CD4-positive, CD25-positive, alpha-beta regulatory T cell (primary cell): ENCODE measurements around the gene EVL. TPM values are rescaled to one million over a fixed set of nuclear protein-coding genes. Genes with fewer than 3 reads are reported as not detected.
A peak's percentile ranks its signal among the peaks of the same experiment; 100 is the strongest.
"Not testable (repeated sequence)": the region's sequence is repeated elsewhere in the genome, so short reads cannot be mapped to it uniquely, and the experiment has no call there.

Experiments
- ATAC-seq, 2 donors: fragments of 150-1000 bp; cut with Tn5 transposase; one replicate each; pipeline ENCODE4 v1.10.0; 2021; ENCODE audit warnings: low read depth in 2 of 2, moderate number of reproducible peaks in 2 of 2, moderate library complexity in 1 of 2
- DNase-seq, 3 donors: peaks; one replicate each; pipeline versions ENCODE4 v3.0.0 to v3.0.0-alpha.2; 2012 to 2022; ENCODE audit warnings: mixed read lengths in 1 of 3
- H3K27ac ChIP-seq: one replicate; pipeline ENCODE4 v1.7.0; 2013; ENCODE audit warnings: mild to moderate bottlenecking, low read length; ENCODE audit not compliant: insufficient read depth, poor library complexity, severe bottlenecking
- H3K27me3 ChIP-seq: one replicate; pipeline ENCODE4 v1.7.0; 2013; ENCODE audit warnings: low read length; ENCODE audit not compliant: control insufficient read depth, insufficient read depth
- H3K36me3 ChIP-seq: one replicate; pipeline ENCODE4 v1.7.0; 2013; ENCODE audit warnings: mild to moderate bottlenecking, low read length, moderate library complexity; ENCODE audit not compliant: control insufficient read depth, insufficient read depth
- H3K4me1 ChIP-seq: 2 replicates; pipeline ENCODE4 v1.7.0; 2013; ENCODE audit warnings: mild to moderate bottlenecking, low read length; ENCODE audit not compliant: insufficient read depth, control insufficient read depth, poor library complexity, severe bottlenecking
- H3K4me3 ChIP-seq: one replicate; pipeline ENCODE4 v1.7.0; 2013; ENCODE audit warnings: low read depth, mild to moderate bottlenecking, low read length, moderate library complexity
- H3K9me3 ChIP-seq, 2 experiments: 1 replicate in 1 of 2; 2 replicates in 1 of 2; pipeline ENCODE4 v1.7.0; 2013; ENCODE audit warnings: low read length in 2 of 2, mild to moderate bottlenecking in 1 of 2, moderate library complexity in 1 of 2; ENCODE audit not compliant: control insufficient read depth in 2 of 2
- H3K27ac Mint-ChIP-seq, 3 donors: one replicate each; pipeline ENCODE4 v1.8.0; 2020 to 2022; ENCODE audit warnings: mild to moderate bottlenecking in 3 of 3, mixed read lengths in 3 of 3, moderate library complexity in 2 of 3
- H3K27me3 Mint-ChIP-seq: one replicate; pipeline ENCODE4 v1.8.0; 2022; ENCODE audit warnings: mild to moderate bottlenecking, mixed read lengths
- H3K36me3 Mint-ChIP-seq: one replicate; pipeline ENCODE4 v1.8.0; 2020; ENCODE audit warnings: mixed read lengths
- H3K4me1 Mint-ChIP-seq, 4 donors: one replicate each; pipeline ENCODE4 v1.8.0; 2020 to 2022; ENCODE audit warnings: mixed read lengths in 4 of 4, mild to moderate bottlenecking in 1 of 4
- H3K4me3 Mint-ChIP-seq, 4 donors: one replicate each; pipeline ENCODE4 v1.8.0; 2020 to 2022; ENCODE audit warnings: mild to moderate bottlenecking in 4 of 4, mixed read lengths in 4 of 4, moderate library complexity in 3 of 4
- H3K9me3 Mint-ChIP-seq, 7 donors: one replicate each; pipeline ENCODE4 v1.8.0; 2020 to 2022; ENCODE audit warnings: mixed read lengths in 7 of 7, mild to moderate bottlenecking in 3 of 7, moderate library complexity in 2 of 7
- polyA plus RNA-seq, 4 donors: library from polyadenylated mRNA; unstranded; fragments of 300-500 nt; fragmentation: Illumina TruSeq; gene quantifications; one replicate each; pipeline ENCODE4 v1.2.3, GENCODE V29; 2021
- total RNA-seq: library from RNA; stranded (reverse); gene quantifications from one replicate; pipeline ENCODE4 v1.2.3, GENCODE V29; 2022

The EVL gene
- total and polyA plus RNA-seq, 5 donors from 2014 or later: 118 to 1,219 (median 140) TPM

DNA sequence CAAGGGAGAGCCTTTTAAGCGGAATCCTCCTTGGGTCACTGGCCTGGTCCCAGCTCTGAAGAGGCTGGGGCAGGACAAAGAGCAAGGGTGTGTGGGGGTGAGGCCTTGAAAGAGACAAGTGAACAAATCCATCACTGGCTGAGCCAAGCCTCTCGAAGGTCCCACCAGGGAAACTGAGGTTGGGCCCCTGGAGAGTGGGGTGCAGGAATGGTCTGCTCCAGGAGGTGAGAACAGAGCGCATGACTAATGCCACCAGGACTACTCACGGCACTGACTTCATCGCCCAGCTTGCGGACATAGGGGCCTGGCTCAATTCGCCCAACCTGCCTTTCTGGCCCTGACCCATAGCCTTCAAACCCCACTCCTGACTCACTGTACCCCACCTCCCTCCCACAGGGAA lies 113.5 kb downstream of the EVL start:
- no peaks in the 10 kb centered on the region for H3K36me3 Mint-ChIP-seq
- no peaks in the 10 kb centered on the region for H3K4me1 Mint-ChIP-seq
- H3K27ac Mint-ChIP-seq: no peak overlapping the region
- H3K4me3 Mint-ChIP-seq: no peak overlapping the region
- no peak for ATAC-seq
- H3K9me3 ChIP-seq: no peaks in the 10 kb centered on the region
- H3K4me3 ChIP-seq: no peak overlapping the region
- H3K4me1 ChIP-seq: no peaks in the 10 kb centered on the region
- DNase-seq: no peak
- H3K27ac ChIP-seq: no peak overlapping the region
- peaks cover 0 to 1% (median 0%) of the 10 kb centered on the region in 7 donors for H3K9me3 Mint-ChIP-seq
- no peaks in the 10 kb centered on the region for H3K36me3 ChIP-seq
- H3K27me3 ChIP-seq: no peaks in the 10 kb centered on the region
- no peaks in the 10 kb centered on the region for H3K27me3 Mint-ChIP-seq

- not testable (repeated sequence) for H3K4me3 Mint-ChIP-seq, ATAC-seq, DNase-seq, H3K27me3 Mint-ChIP-seq, H3K4me1 Mint-ChIP-seq, H3K9me3 Mint-ChIP-seq, H3K36me3 ChIP-seq, H3K27ac ChIP-seq, H3K27me3 ChIP-seq, H3K36me3 Mint-ChIP-seq, H3K9me3 ChIP-seq, H3K27ac Mint-ChIP-seq, H3K4me1 ChIP-seq, H3K4me3 ChIP-seq
Measured at GRCh38 chr14:100180671-100181070, 115.4 kb downstream of the EVL start.

DNA sequence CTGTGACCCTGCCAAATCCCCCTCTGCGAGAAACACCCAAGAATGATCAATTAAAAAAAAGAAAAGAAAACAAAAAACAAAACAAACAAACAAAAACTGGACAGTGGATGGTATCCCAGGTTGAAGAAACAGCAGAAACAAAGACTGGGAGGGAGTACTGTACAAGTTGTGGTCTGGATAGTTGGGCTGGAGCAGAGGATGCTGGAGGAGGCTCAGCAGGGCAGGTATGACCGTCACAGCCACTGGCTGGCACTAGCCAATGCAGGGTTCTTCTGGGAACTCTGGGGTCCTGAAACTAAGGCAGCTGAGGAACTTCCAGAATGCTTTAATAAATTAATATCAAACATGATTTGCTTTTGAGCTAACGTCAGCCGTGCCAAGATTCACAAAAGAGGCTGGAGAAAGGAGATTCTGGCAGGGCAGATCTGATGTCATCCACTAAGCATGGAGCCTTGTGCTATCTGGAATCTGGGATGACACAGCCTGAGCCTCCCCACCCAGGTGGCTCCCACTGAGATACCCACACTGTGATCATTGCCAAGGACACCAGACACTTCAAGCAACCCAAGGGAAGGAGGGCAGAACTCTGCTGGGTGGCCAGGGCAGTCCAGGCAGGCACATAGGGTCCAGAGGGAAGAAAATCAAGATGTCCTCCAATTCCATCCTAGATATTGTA lies 116.8 kb downstream of the EVL start:
- not testable (repeated sequence) for H3K27me3 Mint-ChIP-seq, DNase-seq, ATAC-seq, H3K4me1 ChIP-seq, H3K4me1 Mint-ChIP-seq, H3K4me3 ChIP-seq, H3K27ac ChIP-seq, H3K36me3 Mint-ChIP-seq, H3K4me3 Mint-ChIP-seq, H3K27ac Mint-ChIP-seq, H3K9me3 Mint-ChIP-seq, H3K9me3 ChIP-seq, H3K36me3 ChIP-seq, H3K27me3 ChIP-seq

GRCh38 chr14:100187247-100187833 lies 122.1 kb downstream of the EVL start:
- Histone ChIP-seq H3K27ac (no peak overlapping the region), H3K4me3 (no peak overlapping the region), H3K36me3 (no peaks in the 10 kb centered on the region), H3K9me3 (no peaks in the 10 kb centered on the region), H3K4me1 (peaks cover 2% of the 10 kb centered on the region), H3K27me3 (no peaks in the 10 kb centered on the region)
- Mint-ChIP-seq H3K4me3 (no peak overlapping the region), H3K9me3 (no peaks in the 10 kb centered on the region), H3K27ac (no peak overlapping the region), H3K27me3 (no peaks in the 10 kb centered on the region), H3K36me3 (no peaks in the 10 kb centered on the region), H3K4me1 (no peaks in the 10 kb centered on the region)
- ATAC-seq: no peak
- no peak for DNase-seq

GRCh38 chr14:100188392-100189030 lies 123.3 kb downstream of the EVL start:
- Mint-ChIP-seq H3K4me3 (peak overlapping the region in 1 of 4 donors; percentile 35), H3K27ac (no peak overlapping the region), H3K27me3 (no peaks in the 10 kb centered on the region), H3K4me1 (peaks cover 2 to 7% (median 6%) of the 10 kb centered on the region in 4 donors), H3K36me3 (no peaks in the 10 kb centered on the region), H3K9me3 (no peaks in the 10 kb centered on the region)
- DNase-seq: no peak
- no peaks in the 10 kb centered on the region for H3K27me3 ChIP-seq
- no peaks in the 10 kb centered on the region for H3K36me3 ChIP-seq
- H3K4me1 ChIP-seq: peaks cover 9% of the 10 kb centered on the region
- H3K27ac ChIP-seq: no peak overlapping the region
- no peak overlapping the region for H3K4me3 ChIP-seq
- no peaks in the 10 kb centered on the region for H3K9me3 ChIP-seq
- ATAC-seq: no peak

GRCh38 chr14:100190126-100190525 lies 124.9 kb downstream of the EVL start:
- H3K27ac ChIP-seq: no peak overlapping the region
- H3K36me3 ChIP-seq: no peaks in the 10 kb centered on the region
- Mint-ChIP-seq H3K27ac (no peak overlapping the region), H3K4me3 (no peak overlapping the region), H3K27me3 (no peaks in the 10 kb centered on the region), H3K36me3 (no peaks in the 10 kb centered on the region), H3K9me3 (no peaks in the 10 kb centered on the region), H3K4me1 (peaks cover 6 to 15% (median 7%) of the 10 kb centered on the region in 4 donors)
- no peaks in the 10 kb centered on the region for H3K27me3 ChIP-seq
- H3K9me3 ChIP-seq: no peaks in the 10 kb centered on the region
- no peak overlapping the region for H3K4me3 ChIP-seq
- peaks cover 10% of the 10 kb centered on the region for H3K4me1 ChIP-seq
- ATAC-seq (no peak), DNase-seq (no peak)

- no peak overlapping the region for H3K4me3 ChIP-seq
- Mint-ChIP-seq H3K9me3 (no peaks in the 10 kb centered on the region), H3K4me3 (peak overlapping the region in 2 of 4 donors; percentile 31 to 80), H3K27me3 (no peaks in the 10 kb centered on the region), H3K27ac (no peak overlapping the region), H3K36me3 (no peaks in the 10 kb centered on the region), H3K4me1 (peaks cover 6 to 15% (median 7%) of the 10 kb centered on the region in 4 donors)
- H3K27me3 ChIP-seq: no peaks in the 10 kb centered on the region
- H3K9me3 ChIP-seq: no peaks in the 10 kb centered on the region
- DNase-seq: no peak
- H3K36me3 ChIP-seq: no peaks in the 10 kb centered on the region
- peaks cover 10% of the 10 kb centered on the region for H3K4me1 ChIP-seq
- H3K27ac ChIP-seq: no peak overlapping the region
- no peak for ATAC-seq
Measured at GRCh38 chr14:100191584-100192249, 126.5 kb downstream of the EVL start.
